Measurements from ENCODE around the gene CDC42BPB. TPM values are rescaled to one million over a fixed set of nuclear protein-coding genes. Genes with fewer than 3 reads are reported as not detected.

CDC42BPB gene
- total and polyA plus RNA-seq, 2 of the 4 experiments (the other 2 are of a cell fraction): 49.1 to 81.4 TPM

GRCh38 chr14:102973706-102974285 lies 83.6 kb downstream of the CDC42BPB start:
- no peak overlapping the region for H4K8ac ChIP-seq (ENCODE audit: low read depth in 2 of 2, low read length in 2 of 2)
- no peak overlapping the region for H3K14ac ChIP-seq (replicated peaks; ENCODE audit: low read depth, low read length)
- no peak overlapping the region for H2AK9ac ChIP-seq (replicated peaks; ENCODE audit: low read depth, low read length, poor library complexity)
- no peak overlapping the region for H3K9ac ChIP-seq (ENCODE audit: low read depth, low read length)
- no peak overlapping the region for H2BK120ac ChIP-seq (ENCODE audit: low read depth, low read length)
- H3K27me3 ChIP-seq (ENCODE audit: control insufficient read depth, insufficient read depth, low read length): no peaks in the 10 kb centered on the region
- H3K9me1 ChIP-seq (ENCODE audit: insufficient read depth, low read length): no peaks in the 10 kb centered on the region
- H2AK5ac ChIP-seq (ENCODE audit: low read depth, low read length): no peak overlapping the region
- no peaks in the 10 kb centered on the region for H3K9me3 ChIP-seq (ENCODE audit: control insufficient read depth, insufficient read depth, low read length)
- in situ Hi-C loops (cut with MboI; ENCODE audit: low sequenced_read_pairs) (no loop called here), intact Hi-C loops (cut with micrococcal nuclease) (no loop called here), dilution Hi-C loops (cut with HindIII; ENCODE audit: low sequenced_read_pairs, unreplicated experiment) (no loop called here)
- H2BK5ac ChIP-seq (ENCODE audit: low read depth, low read length, poor library complexity, severe bottlenecking): no peak overlapping the region
- H3K4me3 ChIP-seq (ENCODE audit: insufficient read depth, low read depth, low read length): no peak overlapping the region
- TF ChIP-seq POLR2A (IDR thresholded peaks at IDR 0.05; ENCODE audit: low read depth, low read length) (no peak), RAD21 (IDR thresholded peaks at IDR 0.05; ENCODE audit: low read length) (no peak), RCOR1 (IDR thresholded peaks at IDR 0.05; ENCODE audit: insufficient replicate concordance, low read length) (no peak), FOS (IDR thresholded peaks at IDR 0.05; ENCODE audit: low read depth, low read length) (no peak)
- ChIA-PET CTCF (interaction anchor here (1.2 kb wide), 1 partner anchor 9 kb away, joined by 3 read pairs; no protein-coding TSS in a partner anchor), POLR2A (ENCODE audit: unreplicated experiment) (no interaction called here)
- H4K5ac ChIP-seq (ENCODE audit: low read depth, low read length): no peak overlapping the region
- H2BK15ac ChIP-seq (ENCODE audit: low read depth, low read length): no peak overlapping the region
- no peak overlapping the region for H2AFZ ChIP-seq (replicated peaks; ENCODE audit: low read length, poor library complexity)
- 87% methylated on average over 8 of the region's 22 CpGs; no CpG with 5 or more reads in 1 of the 2 experiments for WGBS, 2 experiments (ENCODE audit: extremely low coverage in 2 of 2, insufficient read length in 1 of 2)
- no peak overlapping the region for H3K23ac ChIP-seq (ENCODE audit: low read depth, low read length)
- no peak overlapping the region for H3K4ac ChIP-seq (ENCODE audit: low read depth, low read length)
- H3K18ac ChIP-seq (ENCODE audit: low read depth, low read length): no peak overlapping the region
- ATAC-seq (ENCODE audit: low read depth): no peak
- H3K4me1 ChIP-seq (ENCODE audit: control insufficient read depth, insufficient read depth, low read length): no peaks in the 10 kb centered on the region
- H2BK20ac ChIP-seq (ENCODE audit: low read depth, low read length): no peak overlapping the region
- peaks cover 71% of the 10 kb centered on the region for H3K36me3 ChIP-seq (ENCODE audit: control insufficient read depth, insufficient read depth, low read length)
- H4K20me1 ChIP-seq (ENCODE audit: insufficient read depth, low read length): peaks cover 6% of the 10 kb centered on the region; the same call in 1 of the 2 replicates
- no peak overlapping the region for H3K56ac ChIP-seq (ENCODE audit: extremely low read depth, insufficient read depth, low read length)
- H3K79me1 ChIP-seq (ENCODE audit: low read depth in 1 of 2, low read length in 2 of 2): peaks cover 17 to 21% of the 10 kb centered on the region in 2 experiments; a peak in 3 of 4 replicates
- DNase-seq: no peak
- no peak overlapping the region for H3K27ac ChIP-seq (ENCODE audit: insufficient read depth, low read length)
- BruUV-seq (replicated peaks): no TSS peak
- H4K91ac ChIP-seq (ENCODE audit: insufficient read depth, low read depth, low read length): no peak overlapping the region
- no peak overlapping the region for H3K4me2 ChIP-seq (ENCODE audit: low read depth, low read length)
